ENCODE data around the gene CPNE4. TPM values are rescaled to one million over a fixed set of nuclear protein-coding genes. Genes with fewer than 3 reads are reported as not detected.

The CPNE4 gene
- total and polyA plus RNA-seq, 2 donors (not counting 3 experiments of a cell fraction or from before 2014, with no cell fraction given), result not detected

DNA sequence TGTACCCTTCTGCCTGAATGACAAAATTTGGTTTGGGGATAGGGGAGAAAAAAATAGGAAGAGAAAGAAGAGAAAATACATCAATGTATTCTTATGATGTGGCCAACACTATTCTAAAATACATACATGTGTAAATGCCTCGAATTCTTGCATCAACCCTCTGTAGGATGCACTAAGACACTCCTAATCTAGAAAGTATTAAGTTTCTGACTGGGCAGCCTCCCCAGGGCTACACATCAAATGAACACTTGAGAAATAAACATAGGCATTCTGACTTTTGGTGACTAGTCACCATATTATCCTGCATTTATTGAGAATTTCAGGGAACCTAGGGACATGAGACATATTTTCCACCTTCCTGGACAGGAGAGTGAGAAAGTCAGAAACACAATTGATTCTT, 109.2 kb downstream of the CPNE4 start:
- no peaks in the 10 kb centered on the region for H4K20me1 ChIP-seq (replicated peaks; ENCODE audit: control insufficient read depth, extremely low read depth, insufficient read depth, low read length)
- POLR2A ChIA-PET, result no interaction called here
- H3K36me3 ChIP-seq (ENCODE audit: control insufficient read depth in 2 of 2, extremely low read depth in 1 of 2, insufficient read depth in 2 of 2, low read length in 2 of 2), result no peaks in the 10 kb centered on the region
- CTCF ChIA-PET, result no interaction called here
- H3K4me1 ChIP-seq (ENCODE audit: control insufficient read depth, extremely low read depth, insufficient read depth, low read length), result no peaks in the 10 kb centered on the region
- H3K9me3 ChIP-seq (replicated peaks; ENCODE audit: control insufficient read depth, insufficient read depth, low read length), result no peaks in the 10 kb centered on the region
- H3K9me1 ChIP-seq (replicated peaks; ENCODE audit: control insufficient read depth, extremely low read depth, insufficient read depth, low read length), result no peaks in the 10 kb centered on the region
- no peak overlapping the region for H3K9ac ChIP-seq (replicated peaks; ENCODE audit: extremely low read depth, insufficient read depth, low read length)
- H3K4me3 ChIP-seq (replicated peaks in 1 of 3; ENCODE audit: insufficient read depth in 1 of 3, low read depth in 1 of 3, low read length in 3 of 3), result no peak overlapping the region
- dilution Hi-C loops (cut with MboI; ENCODE audit: extremely low pct_ligation_motif_present, low sequenced_read_pairs) (no loop called here), intact Hi-C loops (cut with micrococcal nuclease) (no loop called here)
- no peaks in the 10 kb centered on the region for H3K27me3 ChIP-seq (ENCODE audit: control insufficient read depth in 2 of 2, insufficient read depth in 2 of 2, low read length in 2 of 2)
- BruUV-seq (replicated peaks), result no TSS peak
- no peaks in the 10 kb centered on the region for H3K79me2 ChIP-seq (ENCODE audit: control insufficient read depth, insufficient read depth, low read length)
- DNase-seq (ENCODE audit: low read depth, low spot score) (no peak), FAIRE-seq (no peak)
- H3K27ac ChIP-seq (ENCODE audit: insufficient read depth, low read depth, low read length), result no peak overlapping the region
- no peak overlapping the region for H3K4me2 ChIP-seq (ENCODE audit: insufficient read depth, low read length)
- H2AFZ ChIP-seq (ENCODE audit: low read depth, low read length), result no peak overlapping the region
- TF ChIP-seq, protein P1, sequence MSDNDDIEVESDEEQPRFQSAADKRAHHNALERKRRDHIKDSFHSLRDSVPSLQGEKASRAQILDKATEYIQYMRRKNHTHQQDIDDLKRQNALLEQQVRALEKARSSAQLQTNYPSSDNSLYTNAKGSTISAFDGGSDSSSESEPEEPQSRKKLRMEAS (IDR thresholded peaks at IDR 0.05; ENCODE audit: insufficient read depth, insufficient read length), result no peak
- TF ChIP-seq JUN (IDR thresholded peaks at IDR 0.05; ENCODE audit: borderline replicate concordance, insufficient read depth, insufficient read length, low read depth) (no peak), POLR2A (IDR thresholded peaks at IDR 0.05; ENCODE audit: low read depth, low read length) (no peak), POLR2AphosphoS5 (IDR thresholded peaks at IDR 0.05; ENCODE audit: insufficient read depth, low read depth, low read length) (no peak), MYC (IDR thresholded peaks at IDR 0.05; ENCODE audit: low read depth, low read length) (no peak), EZH2 (IDR thresholded peaks at IDR 0.05; ENCODE audit: borderline replicate concordance, low read depth, low read length, severe bottlenecking) (no peak), GATA2 (IDR thresholded peaks at IDR 0.05; ENCODE audit: insufficient read depth, insufficient read length, low read depth, low read length) (no peak), FOS (IDR thresholded peaks at IDR 0.05; ENCODE audit: borderline replicate concordance, insufficient read depth, low read length) (no peak)
- TF ChIP-seq, protein P2, sequence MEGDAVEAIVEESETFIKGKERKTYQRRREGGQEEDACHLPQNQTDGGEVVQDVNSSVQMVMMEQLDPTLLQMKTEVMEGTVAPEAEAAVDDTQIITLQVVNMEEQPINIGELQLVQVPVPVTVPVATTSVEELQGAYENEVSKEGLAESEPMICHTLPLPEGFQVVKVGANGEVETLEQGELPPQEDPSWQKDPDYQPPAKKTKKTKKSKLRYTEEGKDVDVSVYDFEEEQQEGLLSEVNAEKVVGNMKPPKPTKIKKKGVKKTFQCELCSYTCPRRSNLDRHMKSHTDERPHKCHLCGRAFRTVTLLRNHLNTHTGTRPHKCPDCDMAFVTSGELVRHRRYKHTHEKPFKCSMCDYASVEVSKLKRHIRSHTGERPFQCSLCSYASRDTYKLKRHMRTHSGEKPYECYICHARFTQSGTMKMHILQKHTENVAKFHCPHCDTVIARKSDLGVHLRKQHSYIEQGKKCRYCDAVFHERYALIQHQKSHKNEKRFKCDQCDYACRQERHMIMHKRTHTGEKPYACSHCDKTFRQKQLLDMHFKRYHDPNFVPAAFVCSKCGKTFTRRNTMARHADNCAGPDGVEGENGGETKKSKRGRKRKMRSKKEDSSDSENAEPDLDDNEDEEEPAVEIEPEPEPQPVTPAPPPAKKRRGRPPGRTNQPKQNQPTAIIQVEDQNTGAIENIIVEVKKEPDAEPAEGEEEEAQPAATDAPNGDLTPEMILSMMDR (IDR thresholded peaks at IDR 0.05; ENCODE audit: extremely low read depth in 1 of 2, insufficient read depth in 1 of 2, low read depth in 1 of 2, low read length in 2 of 2), result no peak

All from endothelial cell of umbilical vein (primary cell).